MM.1S (cell line): ENCODE results near the gene ZFAND2A.

Source experiments
- DNase-seq: peaks from one replicate; pipeline ENCODE4 v3.0.0-alpha.2; 2015
- H2AFZ ChIP-seq: fragments of 300-600 bp; sonication (generic); 2 replicates; pipeline ENCODE4 v1.6.0; 2016; ENCODE audit warnings: antibody characterized with exemption, low read length
- H3F3A ChIP-seq: fragments of 300-600 bp; sonication (generic); 2 replicates; pipeline ENCODE4 v1.6.1; 2016; ENCODE audit warnings: mild to moderate bottlenecking, antibody characterized with exemption, low read length, moderate library complexity, mixed read lengths; ENCODE audit not compliant: insufficient read depth
- H3K27ac ChIP-seq: fragments of 300-600 bp; sonication (generic); 2 replicates; pipeline ENCODE4 v1.5.1; 2016; ENCODE audit warnings: mild to moderate bottlenecking, low read length
- H3K27me3 ChIP-seq: fragments of 300-600 bp; sonication (generic); replicated peaks from 2 replicates; pipeline ENCODE4 v1.6.0; 2016; ENCODE audit warnings: low read length; ENCODE audit not compliant: insufficient read depth
- H3K36me3 ChIP-seq: fragments of 300-600 bp; sonication (generic); replicated peaks from 2 replicates; pipeline ENCODE4 v1.6.1; 2016; ENCODE audit warnings: mild to moderate bottlenecking, low read length, mixed read lengths; ENCODE audit not compliant: insufficient read depth
- H3K4me1 ChIP-seq: fragments of 300-600 bp; sonication (generic); 2 replicates; pipeline ENCODE4 v1.6.1; 2016; ENCODE audit warnings: low read length, mixed read lengths
- H3K4me2 ChIP-seq: fragments of 300-600 bp; sonication (generic); 2 replicates; pipeline ENCODE4 v1.6.0; 2016; ENCODE audit warnings: low read depth, low read length
- H3K4me3 ChIP-seq: fragments of 300-600 bp; sonication (generic); 2 replicates; pipeline ENCODE4 v1.5.1; 2016; ENCODE audit warnings: low read length, mixed read lengths
- H3K79me2 ChIP-seq: fragments of 300-600 bp; sonication (generic); 2 replicates; pipeline ENCODE4 v1.6.1; 2016; ENCODE audit warnings: mixed run types, low read length, mixed read lengths
- H3K9ac ChIP-seq: fragments of 300-600 bp; sonication (generic); 2 replicates; pipeline ENCODE4 v1.6.1; 2016; ENCODE audit warnings: low read length, mixed read lengths
- H3K9me2 ChIP-seq: fragments of 300-600 bp; sonication (generic); replicated peaks from 2 replicates; pipeline ENCODE4 v1.6.1; 2016; ENCODE audit warnings: mild to moderate bottlenecking, low read length, mixed read lengths; ENCODE audit not compliant: insufficient read depth
- H3K9me3 ChIP-seq: fragments of 300-600 bp; sonication (generic); replicated peaks from 2 replicates; pipeline ENCODE4 v1.6.1; 2016; ENCODE audit warnings: mild to moderate bottlenecking, low read length, mixed read lengths; ENCODE audit not compliant: insufficient read depth
- H4K20me1 ChIP-seq: fragments of 300-600 bp; sonication (generic); 2 replicates; pipeline ENCODE4 v1.6.1; 2016; ENCODE audit warnings: mild to moderate bottlenecking, low read length, moderate library complexity, mixed read lengths; ENCODE audit not compliant: insufficient read depth
- CTCF ChIP-seq: fragments of 300-600 bp; sonication (generic); IDR thresholded peaks from 2 replicates; pipeline ENCODE4 v1.5.1; 2016; ENCODE audit warnings: antibody characterized with exemption, low read length, mixed read lengths
- EZH2 ChIP-seq: fragments of 300-600 bp; sonication (generic); optimal IDR thresholded peaks from 2 replicates; pipeline ENCODE3; 2017; ENCODE audit warnings: low read depth, mild to moderate bottlenecking, antibody characterized with exemption, low read length, mixed read lengths
- EZH2phosphoT487 ChIP-seq: fragments of 300-600 bp; sonication (generic); IDR thresholded peaks from 2 replicates; pipeline ENCODE4 v1.6.1; 2018; ENCODE audit warnings: antibody characterized with exemption, low read length

Gene ZFAND2A

GRCh38 chr7:1112625-1113547, 47.1 kb downstream of the ZFAND2A start:
- TF ChIP-seq CTCF, result no peak
- no peak for TF ChIP-seq EZH2
- TF ChIP-seq EZH2phosphoT487, result no peak
- DNase-seq, result no peak
- no peak overlapping the region for H3K4me2 ChIP-seq
- H3K4me1 ChIP-seq, result no peaks in the 10 kb centered on the region
- H3K4me3 ChIP-seq, result no peak overlapping the region
- H3K9ac ChIP-seq, result no peak overlapping the region
- no peaks in the 10 kb centered on the region for H3K9me2 ChIP-seq
- H3K9me3 ChIP-seq, result no peaks in the 10 kb centered on the region
- no peak overlapping the region for H2AFZ ChIP-seq
- H3K27me3 ChIP-seq, result no peaks in the 10 kb centered on the region
- no peaks in the 10 kb centered on the region for H3K36me3 ChIP-seq
- no peak overlapping the region for H3K27ac ChIP-seq
- no peaks in the 10 kb centered on the region for H3F3A ChIP-seq
- peaks cover 3% of the 10 kb centered on the region; the same call in 1 of the 2 replicates for H3K79me2 ChIP-seq
- H4K20me1 ChIP-seq, result no peaks in the 10 kb centered on the region

- Histone ChIP-seq H3K79me2 (peaks cover 3% of the 10 kb centered on the region; the same call in 1 of the 2 replicates), H3K27ac (no peak overlapping the region), H3K36me3 (no peaks in the 10 kb centered on the region), H2AFZ (no peak overlapping the region), H3F3A (no peaks in the 10 kb centered on the region), H3K4me2 (no peak overlapping the region), H3K4me1 (no peaks in the 10 kb centered on the region), H3K9me2 (no peaks in the 10 kb centered on the region), H3K4me3 (no peak overlapping the region), H3K27me3 (no peaks in the 10 kb centered on the region), H4K20me1 (no peaks in the 10 kb centered on the region), H3K9ac (no peak overlapping the region), H3K9me3 (no peaks in the 10 kb centered on the region)
- TF ChIP-seq EZH2 (no peak), CTCF (no peak), EZH2phosphoT487 (no peak)
- no peak for DNase-seq
Measured at GRCh38 chr7:1112109-1112508, 47.9 kb downstream of the ZFAND2A start.

GRCh38 chr7:1111156-1111555, 48.8 kb downstream of the ZFAND2A start:
- Histone ChIP-seq H3K36me3 (no peaks in the 10 kb centered on the region), H3K9me2 (no peaks in the 10 kb centered on the region), H4K20me1 (no peaks in the 10 kb centered on the region), H3K27ac (no peak overlapping the region), H3K9ac (no peak overlapping the region), H3K27me3 (no peaks in the 10 kb centered on the region), H3K9me3 (no peaks in the 10 kb centered on the region), H3K79me2 (peaks cover 3% of the 10 kb centered on the region; the same call in 1 of the 2 replicates), H3F3A (no peaks in the 10 kb centered on the region), H3K4me1 (no peaks in the 10 kb centered on the region), H2AFZ (no peak overlapping the region), H3K4me2 (no peak overlapping the region), H3K4me3 (no peak overlapping the region)
- DNase-seq, result no peak
- no peak for TF ChIP-seq EZH2phosphoT487
- no peak for TF ChIP-seq EZH2
- no peak for TF ChIP-seq CTCF
